SIG-M5 treated with dmso at 0.1 percent for 504 hours (cell line): ENCODE results near the gene CABP7.

Experiments used
- DNase-seq: peaks from one replicate; lab custom pipeline; 2025; ENCODE audit not compliant: unreplicated experiment; lab: John Stamatoyannopoulos, UW

The CABP7 gene

GRCh38 chr22:29702000-29702930 is 17.5 kb upstream of the CABP7 start:
- DNase-seq = no peak

- no peak for DNase-seq
Measured at GRCh38 chr22:29702931-29703501, 16.8 kb upstream of the CABP7 start.

GRCh38 chr22:29703569-29704195 is 16.1 kb upstream of the CABP7 start:
- DNase-seq = no peak

- DNase-seq = peak; percentile 13
Measured at GRCh38 chr22:29704528-29705285, 15.1 kb upstream of the CABP7 start.

- no peak for DNase-seq
Measured at GRCh38 chr22:29705651-29706050, 14.2 kb upstream of the CABP7 start.

- no peak for DNase-seq
Measured at GRCh38 chr22:29706486-29706885, 13.3 kb upstream of the CABP7 start.

- no peak for DNase-seq
Measured at GRCh38 chr22:29707010-29707409, 12.8 kb upstream of the CABP7 start.

- DNase-seq = no peak
Measured at GRCh38 chr22:29707471-29707870, 12.3 kb upstream of the CABP7 start.

GRCh38 chr22:29710193-29710592 is 9.6 kb upstream of the CABP7 start:
- DNase-seq = no peak

- DNase-seq = no peak
Measured at GRCh38 chr22:29710922-29711593, 8.7 kb upstream of the CABP7 start.

- DNase-seq = no peak
Measured at GRCh38 chr22:29712119-29712518, 7.7 kb upstream of the CABP7 start.

- DNase-seq = no peak
Measured at GRCh38 chr22:29713156-29713727, 6.6 kb upstream of the CABP7 start.

GRCh38 chr22:29715240-29715639 is 4.6 kb upstream of the CABP7 start:
- no peak for DNase-seq

- no peak for DNase-seq
Measured at GRCh38 chr22:29715705-29716104, 4.1 kb upstream of the CABP7 start.

- peak; percentile 26 for DNase-seq
Measured at GRCh38 chr22:29716814-29717545, 2.8 kb upstream of the CABP7 start.

- DNase-seq = no peak
Measured at GRCh38 chr22:29717789-29718188, 2.0 kb upstream of the CABP7 start.

- no peak for DNase-seq
Measured at GRCh38 chr22:29718949-29719898, 579 bp upstream of the CABP7 start.

- no peak for DNase-seq
Measured at GRCh38 chr22:29720811-29721323, 1.1 kb downstream of the CABP7 start.
